ENCODE data around the gene SARM1.

Gene SARM1

DNA sequence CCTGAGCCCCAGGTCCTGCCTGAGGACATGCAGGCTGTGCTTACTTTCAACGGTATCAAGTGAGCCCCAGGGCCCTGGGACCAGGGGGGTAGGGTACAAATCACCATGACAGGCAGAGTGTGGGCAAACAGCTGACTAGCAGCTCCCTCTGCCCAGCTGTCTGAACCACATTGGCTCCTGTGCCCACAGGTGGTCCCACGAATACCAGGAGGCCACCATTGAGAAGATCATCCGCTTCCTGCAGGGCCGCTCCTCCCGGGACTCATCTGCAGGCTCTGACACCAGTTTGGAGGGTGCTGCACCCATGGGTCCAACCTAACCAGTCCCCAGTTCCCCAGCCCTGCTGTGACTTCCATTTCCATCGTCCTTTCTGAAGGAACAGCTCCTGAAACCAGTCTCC lies 24.5 kb downstream of the SARM1 start:
- no peak for DNase-seq (ENCODE audit: low spot score)

DNA sequence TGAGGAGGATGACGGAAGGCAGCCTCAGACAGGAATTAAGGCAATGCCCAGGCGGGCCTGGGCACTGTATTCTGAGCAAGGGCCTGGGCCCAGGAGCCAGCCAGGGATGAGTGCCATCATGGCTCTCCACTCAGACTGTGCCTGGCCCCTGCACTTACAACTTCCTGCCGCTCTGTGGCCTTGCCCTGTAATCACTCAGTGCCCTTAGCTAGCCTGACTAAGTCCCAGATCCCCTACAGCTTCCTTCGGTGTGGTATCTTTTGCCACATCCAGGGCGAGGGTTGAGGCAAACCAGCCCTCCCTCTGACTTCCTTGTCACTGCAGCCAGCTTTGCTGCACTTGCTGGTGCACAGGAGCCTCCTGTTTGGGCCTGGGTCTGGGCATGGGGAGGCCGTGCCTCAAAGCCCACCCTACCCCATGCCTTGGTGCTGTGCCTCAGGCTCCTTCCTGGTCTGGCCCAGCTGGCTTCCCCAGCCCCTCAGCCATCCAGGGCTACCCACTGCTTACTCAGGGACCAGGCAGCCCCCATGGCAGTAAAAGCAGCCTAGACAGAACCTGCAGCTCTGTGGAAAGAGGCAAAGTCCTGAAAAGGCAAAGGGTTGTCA lies 25.2 kb downstream of the SARM1 start:
- DNase-seq (ENCODE audit: low spot score), result no peak

DNA sequence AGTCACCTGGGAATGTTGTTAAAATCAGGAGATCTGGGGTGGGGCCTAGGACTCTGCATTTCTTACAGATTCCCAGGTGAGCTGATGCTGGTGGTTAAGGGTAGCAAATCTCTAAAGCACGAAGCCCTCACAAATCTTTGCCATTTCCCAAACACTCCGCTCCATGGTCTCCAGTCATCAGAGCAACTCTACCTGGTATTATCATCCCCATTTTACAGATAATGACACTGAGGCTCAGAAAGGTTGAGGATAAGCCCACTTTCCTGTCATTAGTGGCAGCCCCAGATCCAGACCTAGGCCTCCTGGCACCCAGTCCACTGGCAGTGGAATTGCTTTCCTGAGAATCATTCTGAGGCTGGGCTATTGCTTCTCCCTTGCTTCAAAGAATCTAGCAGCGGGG lies 25.8 kb downstream of the SARM1 start:
- DNase-seq (ENCODE audit: low spot score), result no peak

DNA sequence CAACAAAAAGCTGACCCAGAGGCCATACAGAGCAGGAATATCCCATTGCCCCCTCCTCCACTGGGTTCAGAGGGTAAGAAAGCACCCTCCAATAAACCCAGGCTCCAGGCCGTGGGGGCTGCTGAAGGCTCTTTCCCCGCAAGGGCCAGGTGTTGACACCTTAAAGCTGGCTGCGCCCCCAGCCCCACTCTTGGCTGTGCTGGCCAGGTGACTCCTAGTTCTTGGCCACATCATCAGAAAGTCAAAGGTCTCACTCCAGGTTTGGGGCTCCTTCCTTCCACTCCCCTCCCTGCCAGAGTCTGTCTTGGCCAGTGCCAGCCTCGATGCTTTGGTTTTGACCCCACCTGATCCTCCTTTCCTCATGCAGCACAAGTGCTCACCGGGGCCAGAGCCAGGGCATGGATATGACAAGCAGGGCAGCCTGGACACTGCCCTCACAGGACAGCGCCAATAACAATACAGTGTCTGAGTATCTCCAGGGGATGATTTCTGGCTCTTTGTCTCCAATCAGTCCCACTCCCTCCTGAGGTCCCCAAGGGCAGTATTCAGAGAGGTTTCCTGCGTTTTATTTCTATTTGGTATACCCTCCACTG lies 26.3 kb downstream of the SARM1 start:
- no peak for DNase-seq (ENCODE audit: low spot score)

DNA sequence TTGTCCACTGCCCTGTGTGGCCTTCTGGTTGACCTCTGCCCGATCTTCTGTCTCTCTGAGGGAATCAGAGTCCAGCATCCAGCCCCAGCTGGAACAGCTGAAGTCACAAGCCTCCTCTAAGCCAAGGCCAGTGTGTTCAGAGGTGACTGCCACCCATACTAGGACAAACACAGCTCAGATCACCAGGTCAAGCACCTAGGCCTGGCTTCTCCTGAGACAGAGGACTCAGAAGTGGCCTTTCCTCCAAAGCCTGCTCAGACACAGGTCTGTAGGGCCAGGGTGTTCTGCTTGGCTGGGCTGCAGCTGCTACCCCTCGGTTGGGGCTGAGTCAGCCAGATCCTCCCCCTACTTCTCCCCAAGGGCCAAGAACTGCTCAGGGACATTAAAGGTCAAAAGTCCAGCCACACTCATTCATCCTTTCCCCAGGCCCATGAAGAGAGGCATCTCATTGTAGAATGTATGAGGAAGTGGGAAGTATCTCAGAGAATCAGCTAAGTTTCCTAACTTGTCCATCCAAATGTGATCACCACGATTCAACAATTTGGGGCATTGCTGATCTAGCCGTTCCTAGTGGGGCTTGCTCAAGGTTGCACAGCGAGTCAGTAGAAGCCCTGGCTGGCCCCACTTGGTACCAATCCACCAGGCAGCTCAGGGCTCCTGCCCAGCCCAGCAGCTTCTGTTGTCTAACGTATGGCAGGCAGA lies 26.9 kb downstream of the SARM1 start:
- no peak for DNase-seq (ENCODE audit: low spot score)

DNA sequence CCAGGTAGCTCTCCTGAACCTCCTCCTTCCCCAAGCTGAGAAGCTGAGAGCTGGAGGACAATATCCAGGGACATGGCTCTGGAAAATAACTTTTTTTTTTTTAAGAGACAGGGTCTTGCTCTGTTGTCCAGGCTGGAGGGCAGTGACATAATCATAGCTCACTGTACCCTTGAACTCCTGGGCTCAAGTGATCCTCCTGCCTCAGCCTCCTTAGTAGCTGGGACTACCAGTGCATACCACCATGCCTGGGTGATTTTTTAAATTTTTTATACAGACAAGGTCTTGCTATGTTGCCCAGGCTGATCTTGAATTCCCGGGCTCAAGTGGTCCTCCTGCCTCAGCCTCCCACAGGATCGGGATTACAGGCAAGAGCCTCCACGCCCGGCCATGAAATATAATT lies 28.3 kb downstream of the SARM1 start:
- DNase-seq (ENCODE audit: low spot score), result no peak

DNA sequence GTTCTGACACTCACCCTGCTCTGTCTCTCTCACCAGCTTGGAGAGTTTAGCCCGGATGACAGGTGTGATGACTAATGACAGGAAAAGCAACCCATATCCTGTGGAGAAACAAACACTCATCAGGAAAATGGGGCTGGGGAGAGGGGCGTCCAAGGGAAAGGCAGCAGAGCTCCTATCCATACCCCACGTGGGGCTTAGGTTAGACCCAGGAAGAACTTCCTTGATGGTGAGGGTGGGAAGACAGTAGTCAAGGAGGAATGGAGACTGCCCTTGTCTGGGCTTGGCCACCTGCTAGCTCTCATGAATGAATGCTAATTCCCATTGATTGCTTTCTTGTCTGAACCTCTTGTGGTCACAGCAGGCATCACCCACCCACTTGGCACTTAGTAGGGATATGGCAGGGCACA lies 30.7 kb downstream of the SARM1 start:
- DNase-seq (ENCODE audit: low spot score), result no peak

DNA sequence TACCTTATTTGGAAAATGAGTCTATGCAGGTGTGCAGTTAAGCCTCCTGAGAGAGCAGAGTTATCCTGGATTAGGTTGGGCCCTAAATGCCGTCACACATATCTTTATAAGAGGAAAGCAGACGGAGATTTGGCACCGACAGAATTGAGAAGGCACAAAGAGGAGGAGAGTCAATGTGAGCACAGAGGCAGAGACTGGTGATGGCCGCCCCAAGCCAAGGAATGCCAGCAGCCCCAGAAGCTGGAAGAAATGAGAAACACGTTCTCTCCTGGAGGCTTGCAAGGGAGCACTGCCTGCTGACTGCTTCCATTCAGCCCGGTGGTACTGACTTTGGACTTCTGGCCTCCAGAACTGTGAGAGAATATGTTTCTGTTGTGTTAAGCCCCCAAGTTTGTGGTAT lies 31.4 kb downstream of the SARM1 start:
- DNase-seq (ENCODE audit: low spot score), result no peak

DNA sequence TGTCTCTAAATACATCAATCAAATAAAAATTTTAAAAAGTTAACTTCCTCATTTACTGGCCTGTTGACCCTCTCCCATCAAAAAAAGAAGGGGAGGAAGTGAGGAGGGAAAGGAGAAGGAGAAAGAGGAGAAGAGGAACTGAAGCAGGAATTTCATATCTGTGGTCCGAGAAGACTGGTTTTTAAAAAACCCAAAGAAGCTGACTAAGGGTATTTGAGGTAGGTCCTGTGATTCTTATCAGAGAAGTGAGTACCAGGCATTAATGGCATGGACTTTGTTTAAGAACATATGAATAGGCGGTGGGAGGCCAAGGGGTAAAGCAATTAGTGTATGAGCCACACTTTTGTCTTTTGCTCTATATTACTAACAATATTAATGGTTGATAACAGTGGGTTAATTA lies 32.5 kb downstream of the SARM1 start:
- no peak for DNase-seq (ENCODE audit: low spot score)

DNA sequence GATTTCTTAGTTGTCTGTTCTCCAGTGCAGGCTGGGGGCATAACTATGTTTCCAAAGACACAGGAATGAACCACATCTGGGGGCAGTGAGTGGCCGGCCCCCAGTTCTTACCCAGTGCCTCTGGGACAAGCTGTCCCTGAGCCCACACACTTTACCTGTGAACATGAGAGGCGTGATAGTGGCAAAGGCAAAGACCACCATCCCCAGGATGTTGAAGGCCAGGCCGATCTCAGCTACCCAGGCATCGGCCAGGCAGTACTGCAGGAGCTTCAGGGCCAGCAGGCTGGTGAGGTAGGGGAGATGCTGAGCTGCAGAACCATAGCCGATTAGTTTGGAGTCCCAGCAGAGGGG lies 32.9 kb downstream of the SARM1 start:
- DNase-seq (ENCODE audit: low spot score), result no peak

DNA sequence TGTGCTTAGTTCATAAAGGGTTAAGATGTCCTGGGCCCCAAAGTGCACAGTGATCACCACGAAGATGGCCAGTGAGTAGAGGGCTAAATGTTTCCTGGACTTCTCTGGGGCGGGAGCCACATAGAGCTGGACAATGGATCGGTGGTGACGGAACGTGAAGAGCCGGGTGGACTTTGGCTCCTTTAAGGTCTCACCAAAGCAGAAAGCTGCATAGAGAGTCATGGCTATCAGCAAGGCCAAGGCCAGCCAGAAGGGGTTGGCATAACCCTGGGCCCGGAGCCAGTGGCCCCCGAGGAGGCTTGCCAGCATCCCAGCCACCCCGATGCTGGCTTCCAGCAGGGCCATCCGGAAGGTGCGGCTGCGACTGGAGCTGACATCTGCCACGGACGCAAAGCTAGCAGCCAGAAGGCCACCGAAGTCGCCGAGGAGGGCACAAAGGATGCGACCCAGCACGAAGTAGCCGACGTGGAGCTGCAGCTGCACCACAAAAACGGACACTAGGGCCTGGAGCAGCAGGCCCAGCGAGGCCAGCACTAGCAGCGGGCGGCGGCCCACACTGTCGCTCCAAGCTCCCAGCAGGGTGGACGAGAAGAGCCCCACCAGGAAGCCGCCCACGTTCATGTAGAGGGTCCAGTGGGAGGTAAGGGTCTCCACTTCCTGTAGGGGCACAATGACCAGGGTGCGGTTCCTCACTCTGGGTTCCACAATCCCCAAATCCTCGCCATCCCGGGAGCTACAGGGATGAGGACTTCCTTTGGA lies 33.5 kb downstream of the SARM1 start:
- peak; percentile 45 for DNase-seq (ENCODE audit: low spot score)

DNA sequence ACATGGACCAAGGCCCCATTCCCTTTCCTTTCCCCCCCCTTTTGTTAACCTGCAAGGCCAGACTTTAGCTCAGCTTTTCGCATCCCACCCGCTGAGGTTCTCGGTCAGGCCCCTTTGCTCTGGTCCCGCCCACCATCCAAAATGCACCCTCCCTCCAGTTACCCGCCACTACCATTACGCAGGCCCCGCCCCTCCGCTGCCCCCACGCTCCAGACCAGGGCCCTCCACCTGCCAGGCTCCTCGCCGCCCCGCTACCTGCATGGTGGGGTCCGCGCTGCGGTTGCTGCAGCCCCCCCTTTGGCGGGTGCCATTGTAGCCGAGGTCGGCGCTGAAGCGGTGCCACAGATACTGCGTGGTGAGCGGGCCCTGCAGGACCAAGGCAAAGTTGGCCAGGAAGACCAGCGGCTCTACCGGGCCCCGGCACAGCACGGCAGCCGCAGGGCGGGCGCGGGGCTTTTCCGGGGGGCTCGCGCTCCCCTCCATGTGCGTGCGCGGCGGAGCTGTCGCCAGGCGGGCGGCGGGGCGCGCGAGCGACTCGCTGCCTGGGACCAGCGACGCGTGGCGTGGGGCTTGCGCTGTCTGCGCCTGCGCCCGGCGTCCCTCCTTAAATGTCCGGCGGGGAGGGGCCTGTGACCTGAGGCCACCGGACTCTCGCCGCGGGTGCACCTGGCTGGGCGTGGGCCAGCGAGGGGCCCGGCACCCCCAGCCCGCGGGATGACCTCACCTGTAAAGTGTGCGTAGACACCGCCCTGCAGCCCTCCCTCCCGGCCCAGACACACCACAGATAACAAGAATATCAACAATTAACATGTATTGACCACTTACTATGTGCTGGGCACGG lies 34.4 kb downstream of the SARM1 start, which contains the start of gene SLC46A1:
TSS of gene SLC46A1 (minus strand) at position 581 of the 841 bp plus-strand sequence. CDS start at position 483, 98 bp downstream.
- DNase-seq (ENCODE audit: low spot score), result peak; percentile 62

DNA sequence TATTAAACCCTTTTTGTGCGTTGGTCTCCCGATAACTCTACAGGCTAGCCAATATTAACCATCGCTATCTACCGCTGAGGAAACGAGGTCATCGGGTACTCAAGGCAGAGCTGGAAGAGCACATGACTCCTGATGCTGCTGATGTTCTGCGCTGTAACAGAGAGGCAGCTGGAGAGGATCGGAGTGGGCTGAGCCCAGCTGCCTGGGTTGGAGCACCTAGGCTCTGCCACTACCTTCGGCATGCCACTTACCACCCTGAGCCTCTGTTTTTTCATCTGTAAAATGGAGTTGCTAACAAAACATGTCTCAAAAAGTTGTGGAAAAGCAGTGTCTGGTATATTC lies 35.0 kb downstream of the SARM1 start:
- no peak for DNase-seq (ENCODE audit: low spot score)

DNA sequence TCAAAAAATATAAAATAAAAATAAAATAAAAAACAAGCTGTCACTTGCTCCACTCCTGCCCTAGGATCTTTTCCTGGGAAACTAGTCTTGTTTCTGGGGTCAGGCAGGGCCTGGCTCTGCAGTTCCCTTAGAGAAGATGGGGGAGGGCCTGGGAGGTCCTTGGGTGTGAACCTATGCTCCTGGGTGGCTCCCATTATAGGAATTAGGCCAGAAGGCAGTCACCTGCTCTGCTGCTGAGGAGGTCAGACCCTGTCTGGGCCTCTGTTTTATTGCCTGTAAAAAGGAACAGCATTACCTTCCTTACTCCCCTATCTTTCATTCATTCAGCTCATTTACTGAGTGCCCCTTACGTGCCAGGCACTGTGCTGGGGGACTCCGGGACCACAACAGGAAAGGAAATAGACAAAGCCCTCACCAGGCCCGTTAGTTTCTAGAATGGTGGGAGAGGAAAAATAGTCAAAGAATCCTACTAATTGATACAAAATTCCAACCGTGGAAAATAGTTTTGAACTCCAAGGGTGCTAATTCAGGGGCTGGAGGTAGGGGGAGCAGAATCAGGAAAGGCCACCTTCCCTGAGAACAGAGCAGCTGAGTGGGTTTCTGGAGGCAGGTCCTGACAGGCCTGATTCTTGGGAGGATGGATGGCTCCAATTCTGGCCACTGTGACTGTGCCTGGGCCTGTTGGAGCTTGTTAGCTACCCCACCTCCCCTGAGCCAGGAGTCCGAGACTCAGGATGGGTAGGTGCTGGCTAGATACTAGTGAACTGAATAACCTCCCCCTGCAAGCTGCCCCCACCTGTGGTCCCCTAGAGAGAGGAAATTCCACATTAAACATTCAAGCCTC lies 35.9 kb downstream of the SARM1 start:
- DNase-seq (ENCODE audit: low spot score), result no peak

DNA sequence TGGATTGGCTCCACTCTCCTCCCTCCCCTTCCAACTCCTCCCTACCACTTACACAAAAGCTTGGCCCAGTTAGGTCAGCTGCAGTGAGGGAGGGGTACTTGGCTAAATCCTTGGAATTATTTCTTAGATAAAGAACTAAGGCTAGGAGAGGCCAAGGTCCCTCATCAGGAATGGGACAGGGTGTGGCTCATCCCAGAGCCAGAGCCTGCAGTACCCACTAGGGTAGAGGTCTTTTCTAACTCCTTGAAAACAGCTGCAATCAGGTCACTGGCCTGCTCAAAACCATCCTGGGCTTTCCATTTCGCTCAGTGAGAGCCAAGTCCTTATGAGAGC lies 36.4 kb downstream of the SARM1 start:
- DNase-seq (ENCODE audit: low spot score), result no peak

DNA sequence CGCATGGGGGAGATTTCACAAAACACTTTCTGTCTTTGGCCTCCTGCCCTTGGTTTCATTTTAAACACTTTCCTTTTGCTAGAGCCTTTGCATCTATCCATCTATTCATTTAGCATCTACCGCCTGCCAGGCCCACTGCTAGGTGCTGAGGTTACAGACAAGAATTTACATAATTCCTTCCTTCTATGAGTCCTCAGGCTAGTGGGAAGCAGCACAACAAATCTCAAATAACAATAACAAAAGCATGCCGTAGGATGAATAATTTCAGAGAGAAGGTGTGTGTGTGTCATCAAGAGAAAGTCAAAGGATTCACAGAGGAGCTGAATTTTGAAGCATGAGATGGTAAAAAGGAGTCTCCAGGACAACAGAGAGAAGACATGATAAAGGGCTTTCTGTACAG lies 40.6 kb downstream of the SARM1 start:
- DNase-seq (ENCODE audit: low spot score), result no peak

DNA sequence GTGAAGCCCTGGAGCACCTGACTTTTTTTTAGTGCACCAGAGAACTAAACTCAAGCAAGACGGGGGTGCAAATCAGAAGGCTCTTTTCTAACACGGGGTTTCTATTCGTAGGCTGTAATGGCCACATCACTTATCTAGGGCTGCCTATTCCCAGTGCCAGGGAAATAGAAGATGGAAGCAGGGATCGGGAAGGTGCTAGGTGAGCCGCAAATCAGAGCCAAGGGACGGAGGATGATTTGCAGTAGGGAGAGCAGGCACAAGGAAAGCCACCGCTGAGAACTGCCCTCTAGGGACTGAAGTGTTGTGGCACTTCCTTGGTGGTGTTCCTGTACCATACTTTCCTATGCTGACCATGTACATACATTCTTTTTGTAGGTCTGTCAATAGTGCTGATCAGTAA lies 42.3 kb downstream of the SARM1 start:
- DNase-seq (ENCODE audit: low spot score), result no peak

DNA sequence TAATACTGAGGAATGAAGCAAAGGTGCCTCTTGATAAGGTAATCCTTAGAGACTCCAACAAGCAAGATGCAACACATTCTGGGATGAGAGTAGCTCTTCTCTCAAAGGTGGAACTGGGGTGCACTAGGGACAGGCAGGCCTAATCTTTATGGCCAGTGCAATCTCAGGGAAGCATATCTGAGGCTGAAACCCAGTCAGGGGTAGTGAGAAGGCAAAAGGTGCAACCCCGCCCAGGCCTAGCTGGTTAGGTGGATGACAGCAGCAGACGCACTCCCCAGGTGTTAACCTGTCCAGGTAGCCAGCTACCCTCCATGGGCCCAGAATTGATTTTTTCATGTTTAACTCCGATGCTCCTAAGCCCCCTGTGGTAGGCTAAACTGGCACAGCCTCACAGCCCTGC lies 44.4 kb downstream of the SARM1 start:
- DNase-seq (ENCODE audit: low spot score), result no peak

DNA sequence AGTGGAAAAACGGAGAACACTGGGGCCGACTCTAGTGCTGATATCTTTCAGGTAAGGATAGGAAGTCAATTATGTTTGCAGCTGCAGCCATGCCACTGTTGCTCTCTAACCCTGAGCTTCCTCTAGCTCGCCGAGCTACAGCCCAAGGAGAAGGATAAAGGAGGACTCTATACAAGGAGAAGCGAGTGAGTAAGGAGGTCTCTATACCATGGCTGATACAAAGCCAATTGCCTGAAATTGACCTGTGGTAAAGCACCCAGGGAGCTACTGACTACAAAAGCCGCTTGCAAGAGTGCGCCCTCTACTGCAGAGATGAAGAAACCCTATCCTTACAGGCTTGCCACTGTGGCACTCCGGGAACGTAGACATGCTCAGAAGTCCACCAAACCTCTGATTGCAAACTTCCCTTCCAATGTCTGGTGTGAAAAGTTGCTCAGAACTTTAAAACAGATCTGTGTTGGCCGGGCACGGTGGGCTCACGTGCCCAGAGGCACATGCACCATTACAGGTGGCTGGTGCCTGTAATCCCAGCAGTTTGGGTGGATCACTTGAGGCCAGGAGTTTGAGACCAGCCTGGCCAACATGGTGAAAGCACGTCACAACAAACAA lies 45.3 kb downstream of the SARM1 start:
- peak; percentile 65 for DNase-seq (ENCODE audit: low spot score)

DNA sequence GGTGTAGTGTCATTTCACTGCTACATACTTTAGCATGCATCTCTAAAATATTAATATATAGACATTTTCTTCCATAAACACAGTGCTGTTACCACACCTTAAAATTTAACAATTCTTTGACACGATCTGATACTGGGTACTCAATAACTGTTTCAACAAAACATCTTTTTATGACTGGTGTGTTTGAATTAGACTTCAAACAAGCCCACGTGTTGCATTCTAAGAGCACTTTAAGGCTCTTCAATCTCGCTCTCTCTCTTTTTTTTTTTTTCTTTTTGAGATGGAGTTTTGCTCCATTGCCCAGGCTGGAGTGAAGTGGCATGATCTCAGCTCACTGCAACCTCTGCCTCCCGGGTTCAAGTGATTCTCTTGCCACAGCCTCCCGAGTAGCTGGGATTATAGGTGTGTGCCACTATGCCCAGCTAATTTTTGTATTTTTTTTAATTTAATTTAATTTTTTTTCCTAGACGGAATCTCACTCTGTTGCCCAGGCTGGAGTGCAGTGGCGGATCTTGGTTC lies 50.4 kb downstream of the SARM1 start:
- no peak for DNase-seq (ENCODE audit: low spot score)

DNA sequence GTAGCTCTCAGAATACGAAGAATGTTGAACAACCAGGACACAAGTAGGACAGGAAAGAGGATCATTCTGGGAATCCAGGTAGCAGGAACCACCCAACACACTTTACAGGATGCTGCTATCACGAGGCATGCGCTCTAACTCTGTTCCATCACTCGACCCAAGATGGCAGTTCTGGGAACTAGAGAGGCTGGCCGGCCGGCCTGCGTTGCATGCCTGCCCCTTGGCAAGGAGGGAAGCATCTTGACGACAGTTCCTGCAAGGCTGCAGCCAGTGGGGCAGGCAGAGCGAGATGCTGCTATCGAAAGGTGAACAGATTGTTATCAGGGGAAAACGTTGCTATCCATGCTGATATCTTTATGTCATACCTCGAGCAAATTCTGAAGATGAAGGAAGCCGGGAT lies 53.7 kb downstream of the SARM1 start:
- DNase-seq (ENCODE audit: low spot score), result no peak

Data from RKO (cell line).